Epithelial cell of esophagus (primary cell): ENCODE data around the gene CAPRIN1.

Experiments
- DNase-seq: peaks from one replicate; pipeline ENCODE4 v3.0.0; 2010; ENCODE audit warnings: low read depth
- H3K4me3 ChIP-seq: 2 replicates; pipeline ENCODE4 v1.5.1; 2011; ENCODE audit warnings: mild to moderate bottlenecking, low read length, control low read depth
- TF ChIP-seq, protein P1 (sequence below): IDR thresholded peaks from 2 replicates; pipeline ENCODE4 v1.5.1; 2011; ENCODE audit warnings: low read depth, mild to moderate bottlenecking, low read length, control low read depth, inconsistent platforms; ENCODE audit not compliant: insufficient read depth; ENCODE audit errors: missing control alignments

Gene CAPRIN1

DNA sequence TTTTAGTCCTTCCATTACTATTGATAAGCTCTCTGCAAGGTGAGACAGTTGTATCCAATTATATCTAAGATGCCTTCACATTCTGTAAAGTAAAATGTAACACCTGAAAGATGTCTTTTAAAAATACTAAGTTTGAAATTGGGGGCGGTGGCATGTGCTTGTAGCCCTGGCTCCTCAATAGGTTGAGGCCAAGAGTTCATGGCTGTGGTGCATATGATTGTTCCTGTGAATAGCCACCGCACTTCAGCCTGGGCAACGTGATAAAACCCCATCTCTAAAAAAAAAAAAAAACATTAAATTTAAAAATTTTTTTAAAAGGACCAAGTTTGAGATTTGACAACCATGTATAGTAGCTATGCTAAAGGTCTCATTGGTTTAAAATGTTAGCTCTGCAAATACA, 20.5 kb downstream of the CAPRIN1 start:
- no peak overlapping the region for H3K4me3 ChIP-seq
- no peak for DNase-seq
- TF ChIP-seq, protein P1, sequence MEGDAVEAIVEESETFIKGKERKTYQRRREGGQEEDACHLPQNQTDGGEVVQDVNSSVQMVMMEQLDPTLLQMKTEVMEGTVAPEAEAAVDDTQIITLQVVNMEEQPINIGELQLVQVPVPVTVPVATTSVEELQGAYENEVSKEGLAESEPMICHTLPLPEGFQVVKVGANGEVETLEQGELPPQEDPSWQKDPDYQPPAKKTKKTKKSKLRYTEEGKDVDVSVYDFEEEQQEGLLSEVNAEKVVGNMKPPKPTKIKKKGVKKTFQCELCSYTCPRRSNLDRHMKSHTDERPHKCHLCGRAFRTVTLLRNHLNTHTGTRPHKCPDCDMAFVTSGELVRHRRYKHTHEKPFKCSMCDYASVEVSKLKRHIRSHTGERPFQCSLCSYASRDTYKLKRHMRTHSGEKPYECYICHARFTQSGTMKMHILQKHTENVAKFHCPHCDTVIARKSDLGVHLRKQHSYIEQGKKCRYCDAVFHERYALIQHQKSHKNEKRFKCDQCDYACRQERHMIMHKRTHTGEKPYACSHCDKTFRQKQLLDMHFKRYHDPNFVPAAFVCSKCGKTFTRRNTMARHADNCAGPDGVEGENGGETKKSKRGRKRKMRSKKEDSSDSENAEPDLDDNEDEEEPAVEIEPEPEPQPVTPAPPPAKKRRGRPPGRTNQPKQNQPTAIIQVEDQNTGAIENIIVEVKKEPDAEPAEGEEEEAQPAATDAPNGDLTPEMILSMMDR = no peak

DNA sequence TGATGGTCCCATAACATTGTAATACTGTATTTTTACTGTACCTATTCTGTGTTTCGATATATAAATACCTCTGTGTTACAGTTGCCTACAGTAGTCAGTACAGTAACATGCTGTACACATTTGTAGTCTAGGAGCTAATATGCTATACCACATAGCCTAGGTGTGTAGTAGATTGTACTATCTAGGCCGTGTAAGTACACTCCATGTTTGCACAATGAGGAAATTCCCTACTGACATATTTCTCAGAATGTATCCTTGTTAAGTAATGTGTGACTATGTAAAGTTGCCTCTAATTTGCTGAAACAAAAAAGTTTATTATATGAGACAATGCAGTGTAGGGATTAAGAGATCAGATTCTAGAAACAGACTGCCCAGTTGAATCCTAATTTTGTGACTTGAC, 21.3 kb downstream of the CAPRIN1 start:
- H3K4me3 ChIP-seq = no peak overlapping the region
- TF ChIP-seq, protein P1 = no peak
- DNase-seq = peak; percentile 26

DNA sequence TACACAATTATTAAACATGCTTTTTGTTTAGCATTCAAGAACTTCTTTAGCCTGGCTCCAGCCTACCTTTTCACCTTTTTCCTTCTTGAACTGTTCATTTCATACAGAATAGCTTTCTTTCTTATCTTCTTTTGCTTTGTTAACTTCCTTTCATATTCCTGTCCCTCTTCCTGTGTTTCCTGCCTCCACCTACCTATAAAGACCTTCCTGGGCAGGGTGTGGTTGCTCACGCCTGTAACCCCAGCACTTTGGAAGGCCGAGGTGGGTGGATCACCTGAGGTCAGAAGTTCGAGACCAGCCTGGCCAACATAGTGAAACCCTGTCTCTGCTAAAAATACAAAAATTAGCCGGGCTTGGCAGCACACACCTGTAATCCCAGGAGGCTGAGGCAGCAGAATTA, 22.9 kb downstream of the CAPRIN1 start:
- no peak overlapping the region for H3K4me3 ChIP-seq
- TF ChIP-seq, protein P1 = no peak

DNA sequence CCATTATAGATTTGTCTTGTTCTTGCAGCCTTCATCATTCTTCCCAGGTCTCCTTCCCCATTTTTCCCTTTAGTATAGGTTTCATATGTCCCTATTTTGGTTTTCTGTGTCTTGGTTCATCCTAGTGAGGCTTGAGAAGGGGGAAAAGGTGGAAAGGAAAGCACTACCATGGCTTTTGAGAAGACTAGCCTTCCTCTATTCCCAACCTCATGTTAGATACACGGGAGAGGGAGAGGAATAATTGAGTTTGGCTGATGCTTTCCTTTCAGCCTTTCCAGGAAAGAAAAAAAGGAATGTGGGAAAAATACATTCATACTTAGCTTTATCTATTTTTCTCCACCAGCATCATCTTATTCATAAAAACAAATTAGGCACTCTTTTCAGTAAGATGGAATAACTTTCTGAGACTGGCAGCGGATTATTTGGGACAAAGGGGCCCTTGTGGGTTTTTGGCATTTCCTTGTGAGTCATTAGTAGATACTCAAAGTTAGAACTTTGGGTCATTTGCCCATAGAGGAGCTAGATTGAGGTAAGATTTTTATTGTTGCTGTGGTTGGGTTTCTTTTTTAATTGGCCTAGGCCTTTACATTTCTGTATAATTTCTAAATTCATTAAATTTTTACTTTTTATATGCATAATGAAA, 23.8 kb downstream of the CAPRIN1 start:
- DNase-seq = peak; percentile 35
- H3K4me3 ChIP-seq = no peak overlapping the region

More for the DNA sequence above, 22.9 kb downstream of the CAPRIN1 start:
- no peak for DNase-seq

DNA sequence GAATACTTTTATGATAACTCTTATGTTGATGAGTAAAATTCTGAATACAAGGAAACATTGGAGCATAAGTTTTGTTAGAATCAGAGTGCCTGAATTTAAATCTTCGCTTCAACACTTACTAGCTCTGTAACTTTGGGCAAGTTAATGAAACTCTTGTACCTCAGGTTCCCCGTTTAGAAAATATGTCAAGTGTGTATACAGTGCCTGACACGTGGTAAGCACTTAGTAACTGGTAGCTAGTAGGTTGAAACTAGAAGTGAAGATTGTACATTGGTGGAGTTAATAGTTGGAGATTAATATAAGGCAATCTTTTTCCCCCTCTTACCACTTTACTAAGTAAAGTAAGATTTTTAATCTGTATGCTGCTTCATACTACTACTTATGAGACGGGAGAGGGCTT, 29.1 kb downstream of the CAPRIN1 start:
- H3K4me3 ChIP-seq = no peak overlapping the region
- TF ChIP-seq, protein P1 = no peak
- DNase-seq = no peak

More for the DNA sequence above, 23.8 kb downstream of the CAPRIN1 start:
- TF ChIP-seq, protein P1 = no peak

DNA sequence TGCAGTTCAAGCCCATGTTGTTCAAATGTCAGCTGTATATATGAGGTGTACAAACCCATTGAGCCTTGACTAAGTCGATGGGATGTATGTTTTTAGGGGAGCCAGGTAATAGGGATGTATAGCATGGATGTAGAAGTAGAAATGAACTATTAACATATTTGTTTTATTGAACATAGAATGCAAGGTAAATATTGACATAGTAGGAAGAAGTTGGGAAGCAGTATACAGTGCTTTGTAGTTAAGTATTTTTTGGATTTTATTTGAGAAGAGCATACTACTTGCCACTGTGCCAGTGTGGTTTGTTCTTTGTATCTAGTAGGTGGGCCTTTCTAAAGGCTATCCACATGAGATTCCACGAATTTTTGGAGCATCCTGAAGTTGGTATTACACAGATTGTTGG, 33.1 kb downstream of the CAPRIN1 start:
- no peak overlapping the region for H3K4me3 ChIP-seq
- TF ChIP-seq, protein P1 = no peak
- DNase-seq = no peak

DNA sequence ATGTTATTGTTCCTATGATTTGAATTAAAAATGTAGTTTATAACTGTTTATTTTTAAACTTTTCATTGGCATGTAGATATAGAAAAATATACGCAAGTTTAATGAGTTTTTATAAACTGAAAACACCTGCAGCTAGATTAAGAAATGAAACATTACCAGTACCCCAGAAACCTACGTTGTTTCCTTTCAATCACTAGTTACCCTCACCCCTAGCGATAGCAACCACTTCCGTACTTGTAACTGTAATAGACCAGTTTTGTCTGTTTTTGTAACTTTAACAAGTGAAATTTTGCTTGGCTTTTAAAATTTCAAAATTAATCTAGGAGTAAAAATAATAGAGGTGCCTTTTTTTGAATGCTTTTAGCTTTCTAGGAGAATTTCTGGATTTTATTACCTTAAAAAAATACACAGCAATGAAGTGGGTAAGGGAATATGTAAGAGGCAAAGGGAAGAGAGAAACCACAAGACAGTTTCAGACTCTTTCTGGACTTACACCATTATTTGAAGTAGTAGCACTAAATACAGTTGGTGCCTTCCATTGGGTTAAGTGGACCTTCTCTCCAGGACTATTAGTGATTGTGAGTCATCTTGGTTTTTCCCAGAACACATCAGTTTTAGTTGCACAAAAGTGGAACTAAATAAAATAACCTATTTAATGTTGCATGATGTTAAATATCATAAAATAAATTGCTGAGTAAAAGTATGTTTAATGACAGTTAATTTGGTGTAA, 35.2 kb downstream of the CAPRIN1 start:
- TF ChIP-seq, protein P1 = no peak
- no peak overlapping the region for H3K4me3 ChIP-seq

More for the DNA sequence above, 35.2 kb downstream of the CAPRIN1 start:
- no peak for DNase-seq
